Gastroesophageal sphincter (tissue), 4 donors: ENCODE measurements around the gene HSH2D. TPM values are rescaled to one million over a fixed set of nuclear protein-coding genes. Genes with fewer than 3 reads are reported as not detected.

Source experiments
- ATAC-seq: fragments of 150-250 bp; one replicate; pipeline ENCODE4 v1.9.1; 2016; ENCODE audit warnings: mild to moderate bottlenecking, moderate library complexity
- H3K27ac ChIP-seq, 4 donors: fragments of 200-600 bp; sonication (generic) in 3 of 4; 1 replicate in 3 of 4; 2 replicates in 1 of 4; pipeline ENCODE4 v1.5.1; 2016 to 2019
- H3K27me3 ChIP-seq: fragments of 200-600 bp; sonication (generic); one replicate; pipeline ENCODE4 v1.5.1; 2019
- H3K36me3 ChIP-seq, 2 donors: fragments of 200-600 bp; sonication (generic); one replicate each; pipeline ENCODE4 v1.5.1; 2019; ENCODE audit warnings: control low read depth in 1 of 2
- H3K4me1 ChIP-seq, 3 donors: fragments of 200-600 bp; sonication (generic); 1 replicate in 2 of 3; 2 replicates in 1 of 3; pipeline ENCODE4 v1.5.1; 2016 to 2019; ENCODE audit warnings: control low read depth in 2 of 3
- H3K4me3 ChIP-seq, 2 donors: fragments of 200-600 bp; sonication (generic); one replicate each; pipeline ENCODE4 v1.5.1; 2019; ENCODE audit warnings: mild to moderate bottlenecking in 1 of 2, moderate library complexity in 1 of 2
- H3K9me3 ChIP-seq, 3 donors: fragments of 200-600 bp; sonication (generic); one replicate each; pipeline ENCODE4 v1.5.1; 2017 to 2019; ENCODE audit warnings: control low read depth in 2 of 3
- EP300 ChIP-seq: sonication (generic); formaldehyde crosslinking; IDR thresholded peaks from one replicate; pipeline ENCODE4 v1.6.1; 2017; ENCODE audit warnings: antibody characterized with exemption, mild to moderate bottlenecking
- POLR2A ChIP-seq, 2 donors: fragments of 450-650 bp; IDR thresholded peaks; one replicate each; pipeline ENCODE4 v1.6.1; 2017; ENCODE audit warnings: antibody characterized with exemption in 2 of 2, mild to moderate bottlenecking in 2 of 2, moderate library complexity in 1 of 2
- POLR2AphosphoS5 ChIP-seq: sonication (generic); formaldehyde crosslinking; IDR thresholded peaks from one replicate; pipeline ENCODE4 v1.6.1; 2017; ENCODE audit warnings: antibody characterized with exemption
- WGBS, 2 donors: methylation state at CpG; one replicate each; pipeline ENCODE4 v1.1.5; 2018; ENCODE audit warnings: low coverage in 1 of 2; 5-methylcytosine and 5-hydroxymethylcytosine counted together
- small RNA-seq, 4 donors: library from RNA; depleted of rRNA; stranded (forward); fragments of <200 nt; gene quantifications; one replicate each; pipeline ENCODE3, GENCODE V24; 2016
- total RNA-seq, 4 donors: library from RNA; depleted of rRNA; stranded (reverse); fragments of >200 nt; gene quantifications; one replicate each; pipeline ENCODE4 v1.1.0, GENCODE V29; 2016
- TF ChIP-seq, protein P1 (sequence below), 4 experiments: fragments of 200-600 bp in 2 of 4; fragments of 450-650 bp in 2 of 4; sonication (generic) in 1 of 4; IDR thresholded peaks; one replicate each; pipeline ENCODE4 v1.5.1; 2017 to 2019; ENCODE audit warnings: antibody characterized with exemption in 4 of 4, mild to moderate bottlenecking in 2 of 4, moderate library complexity in 2 of 4

Gene HSH2D
- total RNA-seq, 4 donors from 2014 or later, result 0.87 to 0.94 TPM; not detected in 2

DNA sequence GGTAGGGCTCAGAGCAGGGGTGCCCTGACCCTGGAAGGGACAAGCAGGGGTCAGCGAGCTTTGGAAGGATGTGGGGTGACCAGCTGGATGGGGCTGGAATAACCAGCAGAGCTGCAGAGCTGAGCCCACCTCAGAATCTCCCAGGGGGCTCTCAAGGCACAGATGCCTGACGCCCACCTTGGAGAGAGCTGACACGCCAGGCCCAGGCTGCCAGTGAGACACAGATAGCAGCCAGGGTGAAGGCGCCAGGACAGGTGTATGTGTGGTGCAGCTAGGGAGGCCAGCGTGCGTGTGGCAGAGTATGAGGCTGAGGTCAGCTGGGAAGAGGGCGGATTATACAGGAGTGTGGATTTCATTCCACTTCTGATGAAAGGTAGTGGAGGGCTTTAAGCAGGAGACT, 63.2 kb downstream of the HSH2D start:
- H3K4me1 ChIP-seq, result peaks cover 0 to 16% (median 0%) of the 10 kb centered on the region in 3 donors
- no peak overlapping the region for H3K4me3 ChIP-seq
- no peak overlapping the region for H3K27ac ChIP-seq
- H3K36me3 ChIP-seq, result peaks cover 0 to 100% of the 10 kb centered on the region in 2 donors
- 93 to 100% methylated on average over 6 of the region's 7 CpGs for WGBS, 2 donors
- no peaks in the 10 kb centered on the region for H3K9me3 ChIP-seq
- no peak for ATAC-seq
- H3K27me3 ChIP-seq, result no peaks in the 10 kb centered on the region
- TF ChIP-seq EP300, result no peak
- no peak for TF ChIP-seq POLR2AphosphoS5
- TF ChIP-seq, protein P1, sequence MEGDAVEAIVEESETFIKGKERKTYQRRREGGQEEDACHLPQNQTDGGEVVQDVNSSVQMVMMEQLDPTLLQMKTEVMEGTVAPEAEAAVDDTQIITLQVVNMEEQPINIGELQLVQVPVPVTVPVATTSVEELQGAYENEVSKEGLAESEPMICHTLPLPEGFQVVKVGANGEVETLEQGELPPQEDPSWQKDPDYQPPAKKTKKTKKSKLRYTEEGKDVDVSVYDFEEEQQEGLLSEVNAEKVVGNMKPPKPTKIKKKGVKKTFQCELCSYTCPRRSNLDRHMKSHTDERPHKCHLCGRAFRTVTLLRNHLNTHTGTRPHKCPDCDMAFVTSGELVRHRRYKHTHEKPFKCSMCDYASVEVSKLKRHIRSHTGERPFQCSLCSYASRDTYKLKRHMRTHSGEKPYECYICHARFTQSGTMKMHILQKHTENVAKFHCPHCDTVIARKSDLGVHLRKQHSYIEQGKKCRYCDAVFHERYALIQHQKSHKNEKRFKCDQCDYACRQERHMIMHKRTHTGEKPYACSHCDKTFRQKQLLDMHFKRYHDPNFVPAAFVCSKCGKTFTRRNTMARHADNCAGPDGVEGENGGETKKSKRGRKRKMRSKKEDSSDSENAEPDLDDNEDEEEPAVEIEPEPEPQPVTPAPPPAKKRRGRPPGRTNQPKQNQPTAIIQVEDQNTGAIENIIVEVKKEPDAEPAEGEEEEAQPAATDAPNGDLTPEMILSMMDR (IDR thresholded peaks at IDR 0.05), result no peak
- no peak for TF ChIP-seq POLR2A (IDR thresholded peaks at IDR 0.05)

DNA sequence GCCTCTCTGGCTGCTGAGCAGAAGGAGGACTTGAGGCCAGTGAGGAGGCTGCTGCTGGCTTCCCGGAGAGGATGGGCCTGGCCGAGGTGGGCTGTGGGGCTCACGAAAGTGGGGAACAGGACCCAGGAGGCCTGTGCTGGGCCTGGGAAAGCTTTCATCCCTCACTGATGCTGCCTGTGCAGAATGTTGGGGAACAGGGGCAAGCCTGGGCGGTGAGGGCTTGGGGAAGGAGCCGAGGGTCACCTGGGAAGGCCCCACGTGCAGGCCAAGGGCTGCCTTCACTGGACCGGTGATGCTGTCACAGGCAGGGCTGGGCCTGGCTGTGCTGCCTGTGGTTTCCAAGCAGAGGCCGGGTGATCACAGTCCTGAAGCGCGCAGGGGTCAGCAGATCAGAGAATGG, 63.6 kb downstream of the HSH2D start:
- Histone ChIP-seq H3K9me3 (no peaks in the 10 kb centered on the region), H3K27ac (no peak overlapping the region), H3K4me1 (peaks cover 0 to 16% (median 0%) of the 10 kb centered on the region in 3 donors), H3K4me3 (no peak overlapping the region), H3K27me3 (no peaks in the 10 kb centered on the region), H3K36me3 (peaks cover 0 to 99% of the 10 kb centered on the region in 2 donors)
- WGBS, 2 donors, result 80% methylated on average over 1 of the region's 10 CpGs; no CpG with 5 or more reads in 1 of the 2 donors
- ATAC-seq, result no peak
- TF ChIP-seq POLR2A (IDR thresholded peaks at IDR 0.05) (no peak), EP300 (no peak), POLR2AphosphoS5 (no peak)
- TF ChIP-seq, protein P1 (IDR thresholded peaks at IDR 0.05), result no peak

DNA sequence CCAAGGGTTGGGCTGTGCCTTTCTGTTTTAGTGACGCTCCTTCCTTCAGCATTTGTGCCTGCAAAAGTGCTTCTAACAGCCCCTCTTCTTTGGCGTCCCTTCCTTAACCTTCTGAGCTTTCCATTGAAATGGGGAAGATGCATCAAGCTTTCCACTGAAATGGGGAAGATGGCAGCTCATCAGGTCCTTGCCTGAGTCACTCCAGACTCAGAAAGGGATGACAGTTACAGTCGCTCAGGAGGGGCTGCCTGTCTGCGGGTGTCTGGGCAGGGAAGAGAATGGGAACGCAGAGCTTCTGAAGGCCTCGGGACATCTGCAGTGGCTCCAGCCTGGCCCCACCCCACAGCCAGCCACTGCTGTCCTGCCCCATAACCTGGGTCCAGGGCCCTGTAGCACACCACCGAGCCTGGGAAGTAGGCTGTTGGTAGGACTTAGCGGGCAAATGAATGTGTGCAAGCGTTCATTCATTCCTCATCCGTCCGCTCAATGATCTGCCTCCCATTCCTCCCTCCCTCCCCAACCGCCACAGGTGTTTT, 64.1 kb downstream of the HSH2D start:
- 85% methylated on average over 10 of the region's 12 CpGs; no CpG with 5 or more reads in 1 of the 2 donors for WGBS, 2 donors
- TF ChIP-seq EP300, result no peak
- TF ChIP-seq POLR2AphosphoS5, result no peak
- TF ChIP-seq, protein P1 (IDR thresholded peaks at IDR 0.05), result no peak
- TF ChIP-seq POLR2A (IDR thresholded peaks at IDR 0.05), result no peak
- Histone ChIP-seq H3K4me3 (no peak overlapping the region), H3K27ac (no peak overlapping the region), H3K4me1 (peaks cover 0 to 16% (median 0%) of the 10 kb centered on the region in 3 donors), H3K36me3 (peaks cover 0 to 99% of the 10 kb centered on the region in 2 donors), H3K9me3 (no peaks in the 10 kb centered on the region), H3K27me3 (no peaks in the 10 kb centered on the region)
- ATAC-seq, result no peak

Small RNA genes within 50 kb of the gene (small RNA-seq; reads per million reads assigned to genes)
- gene RF00017, result 0 reads per million in 4 donors

Other genes starting within 250 kb of the HSH2D start
- not detected for gene CYP4F2, start 245.6 kb upstream of the HSH2D start, total RNA-seq
- gene CYP4F11, start 209.2 kb upstream of the HSH2D start, total RNA-seq, result 1 to 10 TPM in 2 of 4 donors, not detected in 2; 2.3 TPM
- gene OR10H4, start 194.7 kb upstream of the HSH2D start, total RNA-seq, result not detected
- gene TPM4, start 67.2 kb upstream of the HSH2D start, total RNA-seq, result 100 to 1,000 TPM; 351 to 486 (median 404) TPM
- gene RAB8A, start 31.8 kb upstream of the HSH2D start, total RNA-seq, result 10 to 100 TPM; 32.4 to 52.5 (median 44.9) TPM
- gene CIB3, start 29.8 kb downstream of the HSH2D start, total RNA-seq, result not detected
- gene FAM32A, start 41.7 kb downstream of the HSH2D start, total RNA-seq, result 100 to 1,000 TPM in 2 of 4 donors, 10 to 100 TPM in 2; 90.1 to 126 (median 104) TPM
- 100 to 1,000 TPM in 2 of 4 donors, 10 to 100 TPM in 2; 62.0 to 140 (median 105) TPM for gene AP1M1, start 54.2 kb downstream of the HSH2D start, total RNA-seq
- gene KLF2, start 181.1 kb downstream of the HSH2D start, total RNA-seq, result 10 to 100 TPM; 29.4 to 40.0 (median 34.9) TPM